ENCODE results near the gene ARHGEF7. TPM values are rescaled to one million over a fixed set of nuclear protein-coding genes. Genes with fewer than 3 reads are reported as not detected.
A peak's percentile ranks its signal among the peaks of the same experiment; 100 is the strongest.

The ARHGEF7 gene
- total RNA-seq, 2 donors from 2014 or later: 70.3 to 73.2 TPM

- ATAC-seq: peak in 1 of 2 donors; percentile 38
- no peak for DNase-seq (ENCODE audit: low spot score)
- Mint-ChIP-seq H3K27ac (no peak overlapping the region), H3K4me1 (ENCODE audit: low read depth in 2 of 2) (peaks cover 20 to 38% of the 10 kb centered on the region in 2 donors), H3K9me3 (peaks cover 5% of the 10 kb centered on the region), H3K36me3 (peaks cover 15% of the 10 kb centered on the region), H3K27me3 (no peaks in the 10 kb centered on the region), H3K4me3 (no peak overlapping the region)
These were observed 147.6 kb downstream of the ARHGEF7 start for GRCh38 chr13:111262715-111263114.

GRCh38 chr13:111263566-111263965, 148.5 kb downstream of the ARHGEF7 start:
- DNase-seq (ENCODE audit: low spot score) (no peak), ATAC-seq (no peak)
- H3K4me1 Mint-ChIP-seq (ENCODE audit: low read depth in 2 of 2): peaks cover 19 to 38% of the 10 kb centered on the region in 2 donors
- H3K27ac Mint-ChIP-seq: no peak overlapping the region
- no peaks in the 10 kb centered on the region for H3K27me3 Mint-ChIP-seq
- peaks cover 5% of the 10 kb centered on the region for H3K9me3 Mint-ChIP-seq
- no peak overlapping the region for H3K4me3 Mint-ChIP-seq
- peaks cover 14% of the 10 kb centered on the region for H3K36me3 Mint-ChIP-seq

- Mint-ChIP-seq H3K27me3 (no peaks in the 10 kb centered on the region), H3K27ac (no peak overlapping the region), H3K36me3 (peaks cover under 1% of the 10 kb centered on the region), H3K4me1 (ENCODE audit: low read depth in 2 of 2) (peaks cover 16 to 38% of the 10 kb centered on the region in 2 donors), H3K4me3 (no peak overlapping the region), H3K9me3 (peaks cover under 1% of the 10 kb centered on the region)
- DNase-seq (ENCODE audit: low spot score) (no peak), ATAC-seq (no peak)
These were observed 150.0 kb downstream of the ARHGEF7 start for GRCh38 chr13:111265006-111265700.

GRCh38 chr13:111265701-111266035, 150.6 kb downstream of the ARHGEF7 start:
- H3K4me3 Mint-ChIP-seq: no peak overlapping the region
- H3K27me3 Mint-ChIP-seq: no peaks in the 10 kb centered on the region
- no peaks in the 10 kb centered on the region for H3K9me3 Mint-ChIP-seq
- no peaks in the 10 kb centered on the region for H3K36me3 Mint-ChIP-seq
- peaks cover 16 to 42% of the 10 kb centered on the region in 2 donors for H3K4me1 Mint-ChIP-seq (ENCODE audit: low read depth in 2 of 2)
- H3K27ac Mint-ChIP-seq: no peak overlapping the region
- ATAC-seq: no peak
- DNase-seq (ENCODE audit: low spot score): no peak

- no peak for ATAC-seq
- no peaks in the 10 kb centered on the region for H3K36me3 Mint-ChIP-seq
- H3K9me3 Mint-ChIP-seq: no peaks in the 10 kb centered on the region
- peak overlapping the region in 1 of 2 donors; percentile 14 for H3K27ac Mint-ChIP-seq
- DNase-seq (ENCODE audit: low spot score): no peak
- peaks cover 14 to 38% of the 10 kb centered on the region in 2 donors for H3K4me1 Mint-ChIP-seq (ENCODE audit: low read depth in 2 of 2)
- no peak overlapping the region for H3K4me3 Mint-ChIP-seq
- no peaks in the 10 kb centered on the region for H3K27me3 Mint-ChIP-seq
These were observed 152.1 kb downstream of the ARHGEF7 start for GRCh38 chr13:111267205-111267604.

GRCh38 chr13:111267784-111268183, 152.7 kb downstream of the ARHGEF7 start:
- no peak for ATAC-seq

GRCh38 chr13:111269508-111269907, 154.4 kb downstream of the ARHGEF7 start:
- Mint-ChIP-seq H3K27me3 (no peaks in the 10 kb centered on the region), H3K36me3 (no peaks in the 10 kb centered on the region), H3K9me3 (no peaks in the 10 kb centered on the region)

More at GRCh38 chr13:111267784-111268183, 152.7 kb downstream of the ARHGEF7 start:
- Mint-ChIP-seq H3K9me3 (no peaks in the 10 kb centered on the region), H3K27me3 (no peaks in the 10 kb centered on the region), H3K4me1 (ENCODE audit: low read depth in 2 of 2) (peaks cover 8 to 34% of the 10 kb centered on the region in 2 donors), H3K4me3 (no peak overlapping the region), H3K27ac (no peak overlapping the region), H3K36me3 (no peaks in the 10 kb centered on the region)
- no peak for DNase-seq (ENCODE audit: low spot score)

GRCh38 chr13:111270126-111270525, 155.0 kb downstream of the ARHGEF7 start:
- no peak overlapping the region for H3K27ac Mint-ChIP-seq
- H3K36me3 Mint-ChIP-seq: peaks cover 1% of the 10 kb centered on the region
- DNase-seq (ENCODE audit: low spot score) (no peak), ATAC-seq (no peak)
- H3K4me1 Mint-ChIP-seq (ENCODE audit: low read depth in 2 of 2): peaks cover 0 to 21% of the 10 kb centered on the region in 2 donors
- no peaks in the 10 kb centered on the region for H3K9me3 Mint-ChIP-seq
- no peak overlapping the region for H3K4me3 Mint-ChIP-seq
- H3K27me3 Mint-ChIP-seq: no peaks in the 10 kb centered on the region

More at GRCh38 chr13:111269508-111269907, 154.4 kb downstream of the ARHGEF7 start:
- ATAC-seq (no peak), DNase-seq (ENCODE audit: low spot score) (no peak)
- Mint-ChIP-seq H3K4me3 (no peak overlapping the region), H3K4me1 (ENCODE audit: low read depth in 2 of 2) (peaks cover 0 to 22% of the 10 kb centered on the region in 2 donors), H3K27ac (no peak overlapping the region)

- Mint-ChIP-seq H3K4me3 (no peak overlapping the region), H3K4me1 (ENCODE audit: low read depth in 2 of 2) (peaks cover 0 to 17% of the 10 kb centered on the region in 2 donors), H3K9me3 (no peaks in the 10 kb centered on the region), H3K36me3 (peaks cover 6% of the 10 kb centered on the region), H3K27ac (no peak overlapping the region), H3K27me3 (no peaks in the 10 kb centered on the region)
- ATAC-seq: no peak
- no peak for DNase-seq (ENCODE audit: low spot score)
These were observed 155.9 kb downstream of the ARHGEF7 start for GRCh38 chr13:111270765-111271698.

- H3K9me3 Mint-ChIP-seq: no peaks in the 10 kb centered on the region
- ATAC-seq (no peak), DNase-seq (ENCODE audit: low spot score) (no peak)
- peaks cover 0 to 7% of the 10 kb centered on the region in 2 donors for H3K4me1 Mint-ChIP-seq (ENCODE audit: low read depth in 2 of 2)
- H3K27ac Mint-ChIP-seq: no peak overlapping the region
- H3K27me3 Mint-ChIP-seq: no peaks in the 10 kb centered on the region
- no peak overlapping the region for H3K4me3 Mint-ChIP-seq
- peaks cover 11% of the 10 kb centered on the region for H3K36me3 Mint-ChIP-seq
These were observed 157.0 kb downstream of the ARHGEF7 start for GRCh38 chr13:111272117-111272516.

GRCh38 chr13:111275382-111275781, 160.3 kb downstream of the ARHGEF7 start:
- DNase-seq (ENCODE audit: low spot score) (no peak), ATAC-seq (no peak)
- Mint-ChIP-seq H3K36me3 (peaks cover 21% of the 10 kb centered on the region), H3K27ac (no peak overlapping the region), H3K27me3 (no peaks in the 10 kb centered on the region), H3K9me3 (no peaks in the 10 kb centered on the region), H3K4me1 (ENCODE audit: low read depth in 2 of 2) (peaks cover 0 to 9% of the 10 kb centered on the region in 2 donors), H3K4me3 (no peak overlapping the region)

GRCh38 chr13:111275995-111276618, 161.0 kb downstream of the ARHGEF7 start:
- DNase-seq (ENCODE audit: low spot score) (no peak), ATAC-seq (no peak)
- Mint-ChIP-seq H3K36me3 (peaks cover 21% of the 10 kb centered on the region), H3K9me3 (no peaks in the 10 kb centered on the region), H3K27ac (no peak overlapping the region), H3K27me3 (no peaks in the 10 kb centered on the region), H3K4me3 (no peak overlapping the region), H3K4me1 (ENCODE audit: low read depth in 2 of 2) (peaks cover 0 to 7% of the 10 kb centered on the region in 2 donors)

- Mint-ChIP-seq H3K27ac (no peak overlapping the region), H3K4me1 (ENCODE audit: low read depth in 2 of 2) (peaks cover 0 to 4% of the 10 kb centered on the region in 2 donors), H3K27me3 (no peaks in the 10 kb centered on the region), H3K36me3 (peaks cover 21% of the 10 kb centered on the region), H3K4me3 (no peak overlapping the region), H3K9me3 (no peaks in the 10 kb centered on the region)
- ATAC-seq (no peak), DNase-seq (ENCODE audit: low spot score) (no peak)
These were observed 163.1 kb downstream of the ARHGEF7 start for GRCh38 chr13:111278258-111278657.
